Transverse colon (tissue), 4 donors: ENCODE data around the gene SECISBP2. TPM values are rescaled to one million over a fixed set of nuclear protein-coding genes. Genes with fewer than 3 reads are reported as not detected.

Experiments used
- DNase-seq: peaks from one replicate; pipeline ENCODE4 v3.0.0-alpha.2; 2019
- H3K27ac ChIP-seq, 4 donors: fragments of 200-600 bp; sonication (generic); 2 replicates each; pipeline ENCODE4 v1.5.1; 2016 to 2018; ENCODE audit warnings: inconsistent platforms in 4 of 4
- H3K27me3 ChIP-seq: fragments of 200-600 bp; sonication (generic); 2 replicates; pipeline ENCODE4 v1.5.1; 2017; ENCODE audit warnings: inconsistent platforms
- H3K36me3 ChIP-seq, 4 donors: fragments of 200-600 bp; sonication (generic); 2 replicates each; pipeline ENCODE4 v1.5.1; 2017 to 2019; ENCODE audit warnings: inconsistent platforms in 4 of 4
- H3K4me1 ChIP-seq, 4 donors: fragments of 200-600 bp; sonication (generic); 2 replicates each; pipeline ENCODE4 v1.5.1; 2017 to 2020; ENCODE audit warnings: inconsistent platforms in 4 of 4
- H3K4me3 ChIP-seq, 4 donors: fragments of 200-600 bp; sonication (generic); 1 replicate in 1 of 4; 2 replicates in 3 of 4; pipeline versions ENCODE4 v1.5.1 to v1.6.1; 2017 to 2019; ENCODE audit warnings: inconsistent platforms in 4 of 4
- H3K9me3 ChIP-seq, 2 donors: fragments of 200-600 bp; sonication (generic); 2 replicates each; pipeline ENCODE4 v1.5.1; 2017 to 2019; ENCODE audit warnings: inconsistent platforms in 2 of 2
- CTCF ChIP-seq, 5 experiments: fragments of 200-600 bp in 3 of 5; fragments of 450-650 bp in 2 of 5; sonication (generic) in 3 of 5; IDR thresholded peaks; 1 replicate in 2 of 5; 2 replicates in 3 of 5; pipeline ENCODE4 v1.5.1; 2016 to 2017; ENCODE audit warnings: antibody characterized with exemption in 5 of 5, inconsistent platforms in 3 of 5, mild to moderate bottlenecking in 2 of 5, moderate library complexity in 1 of 5
- EP300 ChIP-seq: sonication (generic); formaldehyde crosslinking; IDR thresholded peaks from one replicate; pipeline ENCODE4 v1.6.1; 2017; ENCODE audit warnings: antibody characterized with exemption, low read depth
- POLR2A ChIP-seq: fragments of 450-650 bp; IDR thresholded peaks from one replicate; pipeline ENCODE4 v1.6.1; 2016; ENCODE audit warnings: antibody characterized with exemption, mild to moderate bottlenecking, moderate library complexity
- POLR2AphosphoS5 ChIP-seq, 3 donors: sonication (generic); formaldehyde crosslinking; IDR thresholded peaks; one replicate each; pipeline ENCODE4 v1.6.1; 2016; ENCODE audit warnings: antibody characterized with exemption in 3 of 3
- WGBS, 2 donors: methylation state at CpG; one replicate each; pipeline ENCODE4 v1.1.5; 2018; ENCODE audit warnings: low coverage in 1 of 2; 5-methylcytosine and 5-hydroxymethylcytosine counted together
- in situ Hi-C, 4 donors: fragments of 200-750 bp; cut with MboI; loops; one replicate each; pipeline versions ENCODE4 v1.15.0 to v1.15.1; 2017; ENCODE audit warnings: low sequenced_read_pairs in 3 of 4, low pct_ligation_motif_present in 1 of 4, low pct_unique_long_range_greater_than_20kb in 1 of 4
- intact Hi-C: fragments of 100-400 bp; cut with DNase I; formaldehyde crosslinking; loops from one replicate; pipeline ENCODE4 v1.15.1; 2023; ENCODE audit warnings: low total_unique reads
- total RNA-seq, 4 donors: library from RNA; depleted of rRNA; stranded (reverse); fragments of >200 nt; gene quantifications; one replicate each; pipeline ENCODE4 v1.1.0, GENCODE V29; 2016

SECISBP2 gene
- total RNA-seq, 4 donors from 2014 or later, result 46.8 to 127 (median 69.6) TPM

DNA sequence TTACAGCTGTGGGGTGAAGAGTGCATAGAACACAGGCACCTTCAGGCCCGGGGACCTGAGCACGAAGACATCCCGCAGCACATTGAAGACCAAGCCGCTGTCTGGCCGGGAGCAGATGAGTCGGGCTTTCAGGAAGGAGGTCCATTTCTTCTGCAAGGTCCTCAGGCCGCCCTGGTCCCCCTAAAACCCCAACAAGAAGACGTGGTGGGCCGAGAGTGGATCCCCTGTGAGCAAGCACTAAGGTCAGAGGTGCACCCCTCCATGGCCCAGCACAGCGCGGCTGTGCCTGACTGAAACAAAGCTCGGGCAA, 70.5 kb downstream of the SECISBP2 start:
- Histone ChIP-seq H3K27ac (peak overlapping the region; percentile 52 to 79 (median 56)), H3K27me3 (no peaks in the 10 kb centered on the region), H3K36me3 (peaks cover 0 to 8% (median 1%) of the 10 kb centered on the region in 4 donors), H3K9me3 (no peaks in the 10 kb centered on the region), H3K4me3 (no peak overlapping the region), H3K4me1 (peaks cover 0 to 6% (median 0%) of the 10 kb centered on the region in 4 donors)
- intact Hi-C loops, result no loop called here
- no peak for TF ChIP-seq EP300
- no peak for TF ChIP-seq POLR2AphosphoS5 (IDR thresholded peaks at IDR 0.05)
- no peak for TF ChIP-seq POLR2A
- TF ChIP-seq CTCF (IDR thresholded peaks at IDR 0.05), result no peak
- no peak for DNase-seq
- 96% methylated on average over 12 of the region's 12 CpGs; no CpG with 5 or more reads in 1 of the 2 donors for WGBS, 2 donors
- in situ Hi-C loops, result no loop called here

GRCh38 chr9:89390068-89390555, 71.8 kb downstream of the SECISBP2 start:
- no peak for DNase-seq
- H3K4me3 ChIP-seq, result no peak overlapping the region
- in situ Hi-C loops (no loop called here), intact Hi-C loops (no loop called here)
- H3K27me3 ChIP-seq, result no peaks in the 10 kb centered on the region
- peaks cover 0 to 6% (median 0%) of the 10 kb centered on the region in 4 donors for H3K4me1 ChIP-seq
- H3K9me3 ChIP-seq, result no peaks in the 10 kb centered on the region
- H3K36me3 ChIP-seq, result peaks cover 0 to 8% (median 4%) of the 10 kb centered on the region in 4 donors
- no peak overlapping the region for H3K27ac ChIP-seq
- WGBS, 2 donors, result 92 to 95% methylated on average over 2 to 10 of the region's 10 CpGs
- TF ChIP-seq POLR2AphosphoS5 (IDR thresholded peaks at IDR 0.05) (no peak), EP300 (no peak), CTCF (IDR thresholded peaks at IDR 0.05) (no peak), POLR2A (no peak)

DNA sequence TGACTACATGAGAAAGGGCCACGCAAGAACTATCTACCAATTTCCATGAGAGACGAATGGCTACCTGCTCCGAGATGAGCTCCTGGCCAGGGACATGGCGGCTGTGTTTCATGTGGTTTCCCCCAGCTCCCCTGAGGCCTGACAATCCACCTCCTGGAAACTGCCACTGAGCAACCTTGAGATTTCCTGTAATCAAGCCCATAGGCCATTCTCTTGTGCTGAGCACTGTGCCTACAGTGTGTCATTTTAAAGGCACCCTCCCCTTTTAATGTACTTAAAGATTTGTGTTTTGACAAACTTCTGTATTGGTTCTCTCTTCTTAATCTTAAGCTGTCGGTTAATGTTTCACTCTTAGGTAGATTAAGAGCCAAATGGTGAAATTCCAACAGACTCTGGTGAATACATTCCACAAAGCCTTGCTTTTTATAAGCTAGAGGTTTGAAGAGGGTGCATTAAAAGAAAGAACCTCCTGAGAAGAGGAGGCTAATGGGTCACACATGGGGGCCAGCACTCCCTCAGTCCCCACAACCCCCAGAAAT, 72.3 kb downstream of the SECISBP2 start:
- in situ Hi-C loops, result no loop called here
- 78 to 91% methylated on average over 1 to 5 of the region's 5 CpGs for WGBS, 2 donors
- no peak overlapping the region for H3K4me3 ChIP-seq
- intact Hi-C loops, result no loop called here
- no peak overlapping the region for H3K27ac ChIP-seq
- TF ChIP-seq POLR2A (no peak), EP300 (no peak), POLR2AphosphoS5 (IDR thresholded peaks at IDR 0.05) (no peak), CTCF (IDR thresholded peaks at IDR 0.05) (no peak)
- peaks cover 0 to 8% (median 4%) of the 10 kb centered on the region in 4 donors for H3K36me3 ChIP-seq
- H3K27me3 ChIP-seq, result no peaks in the 10 kb centered on the region
- H3K4me1 ChIP-seq, result peaks cover 0 to 6% (median 0%) of the 10 kb centered on the region in 4 donors
- no peaks in the 10 kb centered on the region for H3K9me3 ChIP-seq
- DNase-seq, result no peak

DNA sequence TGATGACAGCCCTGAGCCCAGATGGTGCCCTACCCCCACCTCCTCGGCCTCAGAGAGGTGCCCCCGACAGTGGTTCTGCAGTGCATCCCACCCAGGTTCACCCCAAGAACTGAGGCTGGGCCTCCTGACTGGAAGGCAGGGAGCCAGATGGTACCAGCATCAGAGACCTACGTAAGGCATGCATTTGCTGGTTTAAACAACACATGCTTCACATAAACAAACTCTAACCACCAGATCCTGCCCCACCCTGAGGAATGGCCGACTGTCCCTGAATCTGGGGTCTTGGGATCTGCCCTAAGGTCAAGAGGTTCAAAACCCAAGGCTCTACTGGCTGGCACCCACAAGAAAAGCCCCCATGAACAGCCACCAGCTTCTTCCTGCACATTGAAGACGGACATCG, 73.3 kb downstream of the SECISBP2 start:
- H3K36me3 ChIP-seq, result peaks cover 0 to 8% (median 4%) of the 10 kb centered on the region in 4 donors

More for the DNA sequence above, 73.3 kb downstream of the SECISBP2 start:
- no peaks in the 10 kb centered on the region for H3K27me3 ChIP-seq
- WGBS, 2 donors, result 84% methylated on average over 5 of the region's 6 CpGs; no CpG with 5 or more reads in 1 of the 2 donors
- H3K27ac ChIP-seq, result no peak overlapping the region
- H3K4me1 ChIP-seq, result peaks cover 0 to 6% (median 0%) of the 10 kb centered on the region in 4 donors
- TF ChIP-seq CTCF (IDR thresholded peaks at IDR 0.05) (no peak), EP300 (no peak), POLR2A (no peak), POLR2AphosphoS5 (IDR thresholded peaks at IDR 0.05) (no peak)
- no peaks in the 10 kb centered on the region for H3K9me3 ChIP-seq
- in situ Hi-C loops, result no loop called here
- H3K4me3 ChIP-seq, result no peak overlapping the region
- no peak for DNase-seq
- intact Hi-C loops, result no loop called here
